ENCODE measurements around the gene BARHL1.

GRCh38 chr9:132552041-132552440 lies 30.4 kb upstream of the BARHL1 start:
- no peak for TF ChIP-seq CTCF (IDR thresholded peaks at IDR 0.05)
- no peak for TF ChIP-seq ZFX (IDR thresholded peaks at IDR 0.05; ENCODE audit: borderline replicate concordance)
